ENCODE data around the gene MTARC2.

DNA sequence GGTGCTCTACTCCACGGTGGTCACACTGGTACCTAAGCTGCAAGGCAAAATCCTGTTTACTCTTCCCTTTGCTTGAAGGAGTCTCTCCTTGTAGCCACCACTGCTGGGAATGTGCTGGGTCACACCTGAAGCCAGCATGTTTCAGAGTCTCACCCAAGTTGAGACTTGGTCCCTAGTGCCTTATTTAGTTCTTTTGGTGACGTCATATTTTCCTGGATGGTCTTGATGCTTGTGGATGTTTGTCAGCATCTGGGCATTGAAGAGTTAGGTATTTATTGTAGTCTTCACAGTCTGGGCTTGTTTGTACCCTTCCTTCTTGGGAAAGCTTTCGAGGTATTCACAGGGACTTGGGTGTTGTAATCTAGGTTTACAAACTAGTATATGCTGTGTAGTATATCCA lies 5.6 kb upstream of the MTARC2 start:
- no peak for TF ChIP-seq FOS (IDR thresholded peaks at IDR 0.05; ENCODE audit: borderline replicate concordance, extremely low read depth, insufficient read length)
- no peak for TF ChIP-seq CBX5 (IDR thresholded peaks at IDR 0.05; ENCODE audit: low read depth)
- TF ChIP-seq, protein P1, sequence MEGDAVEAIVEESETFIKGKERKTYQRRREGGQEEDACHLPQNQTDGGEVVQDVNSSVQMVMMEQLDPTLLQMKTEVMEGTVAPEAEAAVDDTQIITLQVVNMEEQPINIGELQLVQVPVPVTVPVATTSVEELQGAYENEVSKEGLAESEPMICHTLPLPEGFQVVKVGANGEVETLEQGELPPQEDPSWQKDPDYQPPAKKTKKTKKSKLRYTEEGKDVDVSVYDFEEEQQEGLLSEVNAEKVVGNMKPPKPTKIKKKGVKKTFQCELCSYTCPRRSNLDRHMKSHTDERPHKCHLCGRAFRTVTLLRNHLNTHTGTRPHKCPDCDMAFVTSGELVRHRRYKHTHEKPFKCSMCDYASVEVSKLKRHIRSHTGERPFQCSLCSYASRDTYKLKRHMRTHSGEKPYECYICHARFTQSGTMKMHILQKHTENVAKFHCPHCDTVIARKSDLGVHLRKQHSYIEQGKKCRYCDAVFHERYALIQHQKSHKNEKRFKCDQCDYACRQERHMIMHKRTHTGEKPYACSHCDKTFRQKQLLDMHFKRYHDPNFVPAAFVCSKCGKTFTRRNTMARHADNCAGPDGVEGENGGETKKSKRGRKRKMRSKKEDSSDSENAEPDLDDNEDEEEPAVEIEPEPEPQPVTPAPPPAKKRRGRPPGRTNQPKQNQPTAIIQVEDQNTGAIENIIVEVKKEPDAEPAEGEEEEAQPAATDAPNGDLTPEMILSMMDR (IDR thresholded peaks at IDR 0.05 in 2 of 3, conservative IDR thresholded peaks at IDR 0.05 in 1 of 3; ENCODE audit: control insufficient read depth in 2 of 3, extremely low read depth in 1 of 3, insufficient read depth in 1 of 3, low read depth in 3 of 3, low read length in 3 of 3): no peak
- TF ChIP-seq, protein P2, sequence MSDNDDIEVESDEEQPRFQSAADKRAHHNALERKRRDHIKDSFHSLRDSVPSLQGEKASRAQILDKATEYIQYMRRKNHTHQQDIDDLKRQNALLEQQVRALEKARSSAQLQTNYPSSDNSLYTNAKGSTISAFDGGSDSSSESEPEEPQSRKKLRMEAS (IDR thresholded peaks at IDR 0.05; ENCODE audit: low read depth, low read length): no peak
- no peak for TF ChIP-seq ZNF274 (IDR thresholded peaks at IDR 0.05; ENCODE audit: insufficient read depth, insufficient read length)
- no peak for TF ChIP-seq TCF12 (IDR thresholded peaks at IDR 0.05; ENCODE audit: low read depth, low read length)
- TF ChIP-seq CHD1 (IDR thresholded peaks at IDR 0.05; ENCODE audit: low read depth, low read length): no peak
- no peak for TF ChIP-seq IKZF1 (conservative IDR thresholded peaks at IDR 0.05)
- no peak for TF ChIP-seq POLR2AphosphoS5 (IDR thresholded peaks at IDR 0.05; ENCODE audit: low read length)
- TF ChIP-seq, protein P3, sequence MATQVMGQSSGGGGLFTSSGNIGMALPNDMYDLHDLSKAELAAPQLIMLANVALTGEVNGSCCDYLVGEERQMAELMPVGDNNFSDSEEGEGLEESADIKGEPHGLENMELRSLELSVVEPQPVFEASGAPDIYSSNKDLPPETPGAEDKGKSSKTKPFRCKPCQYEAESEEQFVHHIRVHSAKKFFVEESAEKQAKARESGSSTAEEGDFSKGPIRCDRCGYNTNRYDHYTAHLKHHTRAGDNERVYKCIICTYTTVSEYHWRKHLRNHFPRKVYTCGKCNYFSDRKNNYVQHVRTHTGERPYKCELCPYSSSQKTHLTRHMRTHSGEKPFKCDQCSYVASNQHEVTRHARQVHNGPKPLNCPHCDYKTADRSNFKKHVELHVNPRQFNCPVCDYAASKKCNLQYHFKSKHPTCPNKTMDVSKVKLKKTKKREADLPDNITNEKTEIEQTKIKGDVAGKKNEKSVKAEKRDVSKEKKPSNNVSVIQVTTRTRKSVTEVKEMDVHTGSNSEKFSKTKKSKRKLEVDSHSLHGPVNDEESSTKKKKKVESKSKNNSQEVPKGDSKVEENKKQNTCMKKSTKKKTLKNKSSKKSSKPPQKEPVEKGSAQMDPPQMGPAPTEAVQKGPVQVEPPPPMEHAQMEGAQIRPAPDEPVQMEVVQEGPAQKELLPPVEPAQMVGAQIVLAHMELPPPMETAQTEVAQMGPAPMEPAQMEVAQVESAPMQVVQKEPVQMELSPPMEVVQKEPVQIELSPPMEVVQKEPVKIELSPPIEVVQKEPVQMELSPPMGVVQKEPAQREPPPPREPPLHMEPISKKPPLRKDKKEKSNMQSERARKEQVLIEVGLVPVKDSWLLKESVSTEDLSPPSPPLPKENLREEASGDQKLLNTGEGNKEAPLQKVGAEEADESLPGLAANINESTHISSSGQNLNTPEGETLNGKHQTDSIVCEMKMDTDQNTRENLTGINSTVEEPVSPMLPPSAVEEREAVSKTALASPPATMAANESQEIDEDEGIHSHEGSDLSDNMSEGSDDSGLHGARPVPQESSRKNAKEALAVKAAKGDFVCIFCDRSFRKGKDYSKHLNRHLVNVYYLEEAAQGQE (IDR thresholded peaks at IDR 0.05; ENCODE audit: low read depth, low read length): no peak
- no peak for TF ChIP-seq MTA3 (IDR thresholded peaks at IDR 0.05; ENCODE audit: borderline replicate concordance, low read length)

Measured in GM12878 (cell line).